GM12878 (cell line): ENCODE data around the gene GMCL2. TPM values are rescaled to one million over a fixed set of nuclear protein-coding genes. Genes with fewer than 3 reads are reported as not detected.

ENCODE experiments used
- BRCA1 ChIP-seq: IDR thresholded peaks from 2 replicates; pipeline ENCODE4 v1.6.1; 2011; ENCODE audit warnings: low read depth, low read length, improper control_type of control experiment
- CHD2 ChIP-seq: IDR thresholded peaks from 2 replicates; pipeline ENCODE4 v1.6.1; 2011; ENCODE audit warnings: low read depth, low read length, improper control_type of control experiment, borderline replicate concordance
- E2F8 ChIP-seq: fragments of 450-650 bp; IDR thresholded peaks from 2 replicates; pipeline ENCODE4 v1.6.1; 2018; ENCODE audit warnings: mild to moderate bottlenecking, low read depth, moderate library complexity; ENCODE audit not compliant: partially characterized antibody
- ESRRA ChIP-seq: IDR thresholded peaks from 2 replicates; pipeline ENCODE4 v1.6.1; 2012; ENCODE audit warnings: mild to moderate bottlenecking, low read length, improper control_type of control experiment
- KLF5 ChIP-seq: fragments of 450-650 bp; IDR thresholded peaks from 2 replicates; pipeline ENCODE4 v1.6.1; 2014; ENCODE audit warnings: mild to moderate bottlenecking; ENCODE audit not compliant: partially characterized antibody
- LARP7 ChIP-seq: fragments of 450-650 bp; IDR thresholded peaks from 2 replicates; pipeline ENCODE4 v1.6.1; 2017; ENCODE audit warnings: mild to moderate bottlenecking
- MTA2 ChIP-seq: fragments of 450-650 bp; IDR thresholded peaks from 2 replicates; pipeline ENCODE4 v1.6.1; 2016; ENCODE audit warnings: low read depth, mild to moderate bottlenecking, moderate library complexity
- NFIC ChIP-seq: IDR thresholded peaks from 2 replicates; pipeline ENCODE4 v1.6.1; 2012; ENCODE audit warnings: low read depth, mild to moderate bottlenecking, inconsistent platforms, low read length, moderate library complexity
- NFXL1 ChIP-seq: fragments of 450-650 bp; IDR thresholded peaks from 2 replicates; pipeline ENCODE4 v1.6.1; 2017; ENCODE audit warnings: antibody characterized with exemption, mild to moderate bottlenecking, borderline replicate concordance
- RBBP5 ChIP-seq: fragments of 200-600 bp; sonication (generic); conservative IDR thresholded peaks from 2 replicates; pipeline ENCODE4 v1.6.1; 2016
- SRF ChIP-seq, 2 experiments: IDR thresholded peaks; 2 replicates each; pipeline ENCODE4 v1.6.1; 2011; ENCODE audit warnings: low read depth in 2 of 2, low read length in 2 of 2, mild to moderate bottlenecking in 1 of 2, moderate library complexity in 1 of 2
- STAT3 ChIP-seq: IDR thresholded peaks from 2 replicates; pipeline ENCODE4 v1.6.1; 2011; ENCODE audit warnings: low read depth, low read length, improper control_type of control experiment
- SUZ12 ChIP-seq: fragments of 200-600 bp; sonication (generic); IDR thresholded peaks from one replicate; pipeline ENCODE4 v1.6.1; 2018; ENCODE audit warnings: antibody characterized with exemption, mild to moderate bottlenecking; ENCODE audit not compliant: unreplicated experiment
- polyA plus RNA-seq, 11 experiments: library from polyadenylated mRNA; depleted of rRNA in 4 of 11; unstranded in 6 of 11; stranded (reverse) in 5 of 11; fragments of >200 nt; fragmentation: Nextera tagmentation in 4 of 11; fragmentation: Illumina TruSeq in 1 of 11; extraction: Ambion mirVana in 4 of 11; extraction: Trizol in 1 of 11; gene quantifications; 1 replicate in 1 of 11; 2 replicates in 10 of 11; pipeline versions ENCODE4 v1.2.1 to v1.2.3, GENCODE V29; 2011 to 2016; ENCODE audit warnings: inconsistent platforms in 2 of 11, missing spikeins in 2 of 11, low read depth in 1 of 11
- total RNA-seq, 4 experiments: library from RNA; depleted of rRNA in 3 of 4; stranded (reverse); fragments of >200 nt in 3 of 4; fragmentation: Illumina TruSeq in 1 of 4; extraction: Trizol in 1 of 4; gene quantifications; 2 replicates each; pipeline versions ENCODE4 v1.2.1 to v1.2.3, GENCODE V29; 2013 to 2021
- TF ChIP-seq, protein P1 (sequence below): fragments of 150-350 bp; IDR thresholded peaks from 2 replicates; pipeline ENCODE4 v1.6.1; 2016; ENCODE audit warnings: low read depth, low read length
- TF ChIP-seq, protein P2 (sequence below): fragments of 450-650 bp; IDR thresholded peaks from 2 replicates; pipeline ENCODE4 v1.6.1; 2017; ENCODE audit warnings: mild to moderate bottlenecking, low read depth, inconsistent platforms; ENCODE audit not compliant: poor library complexity, severe bottlenecking
- TF ChIP-seq, protein P3 (sequence below): fragments of 450-650 bp; IDR thresholded peaks from 2 replicates; pipeline ENCODE4 v1.6.1; 2016; ENCODE audit warnings: mild to moderate bottlenecking, moderate library complexity, borderline replicate concordance

The GMCL2 gene
- total and polyA plus RNA-seq, 10 of the 15 experiments (the other 5 are each of a cell fraction or from before 2014, with no cell fraction given): 0.07 TPM; not detected in 9

GRCh38 chr5:178204182-178204934 lies 17.2 kb upstream of the GMCL2 start, which contains the start of gene HNRNPAB (continued):
- TF ChIP-seq E2F8 (peak; percentile 43), BRCA1 (no peak), MTA2 (no peak), ESRRA (no peak), SRF (IDR thresholded peaks at IDR 0.05; ENCODE audit: low read depth in 2 of 2, low read length in 2 of 2) (no peak), LARP7 (peak; percentile 62; the same call in 1 of the 2 replicates), NFXL1 (no peak; the same call in 1 of the 2 replicates), SUZ12 (no peak), KLF5 (peak; percentile 84), NFIC (no peak), STAT3 (no peak), CHD2 (peak; percentile 92; the same call in 1 of the 2 replicates), RBBP5 (no peak)
- TF ChIP-seq, protein P1, sequence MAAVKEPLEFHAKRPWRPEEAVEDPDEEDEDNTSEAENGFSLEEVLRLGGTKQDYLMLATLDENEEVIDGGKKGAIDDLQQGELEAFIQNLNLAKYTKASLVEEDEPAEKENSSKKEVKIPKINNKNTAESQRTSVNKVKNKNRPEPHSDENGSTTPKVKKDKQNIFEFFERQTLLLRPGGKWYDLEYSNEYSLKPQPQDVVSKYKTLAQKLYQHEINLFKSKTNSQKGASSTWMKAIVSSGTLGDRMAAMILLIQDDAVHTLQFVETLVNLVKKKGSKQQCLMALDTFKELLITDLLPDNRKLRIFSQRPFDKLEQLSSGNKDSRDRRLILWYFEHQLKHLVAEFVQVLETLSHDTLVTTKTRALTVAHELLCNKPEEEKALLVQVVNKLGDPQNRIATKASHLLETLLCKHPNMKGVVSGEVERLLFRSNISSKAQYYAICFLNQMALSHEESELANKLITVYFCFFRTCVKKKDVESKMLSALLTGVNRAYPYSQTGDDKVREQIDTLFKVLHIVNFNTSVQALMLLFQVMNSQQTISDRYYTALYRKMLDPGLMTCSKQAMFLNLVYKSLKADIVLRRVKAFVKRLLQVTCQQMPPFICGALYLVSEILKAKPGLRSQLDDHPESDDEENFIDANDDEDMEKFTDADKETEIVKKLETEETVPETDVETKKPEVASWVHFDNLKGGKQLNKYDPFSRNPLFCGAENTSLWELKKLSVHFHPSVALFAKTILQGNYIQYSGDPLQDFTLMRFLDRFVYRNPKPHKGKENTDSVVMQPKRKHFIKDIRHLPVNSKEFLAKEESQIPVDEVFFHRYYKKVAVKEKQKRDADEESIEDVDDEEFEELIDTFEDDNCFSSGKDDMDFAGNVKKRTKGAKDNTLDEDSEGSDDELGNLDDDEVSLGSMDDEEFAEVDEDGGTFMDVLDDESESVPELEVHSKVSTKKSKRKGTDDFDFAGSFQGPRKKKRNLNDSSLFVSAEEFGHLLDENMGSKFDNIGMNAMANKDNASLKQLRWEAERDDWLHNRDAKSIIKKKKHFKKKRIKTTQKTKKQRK: no peak; the same call in 1 of the 2 replicates
- TF ChIP-seq, protein P2, sequence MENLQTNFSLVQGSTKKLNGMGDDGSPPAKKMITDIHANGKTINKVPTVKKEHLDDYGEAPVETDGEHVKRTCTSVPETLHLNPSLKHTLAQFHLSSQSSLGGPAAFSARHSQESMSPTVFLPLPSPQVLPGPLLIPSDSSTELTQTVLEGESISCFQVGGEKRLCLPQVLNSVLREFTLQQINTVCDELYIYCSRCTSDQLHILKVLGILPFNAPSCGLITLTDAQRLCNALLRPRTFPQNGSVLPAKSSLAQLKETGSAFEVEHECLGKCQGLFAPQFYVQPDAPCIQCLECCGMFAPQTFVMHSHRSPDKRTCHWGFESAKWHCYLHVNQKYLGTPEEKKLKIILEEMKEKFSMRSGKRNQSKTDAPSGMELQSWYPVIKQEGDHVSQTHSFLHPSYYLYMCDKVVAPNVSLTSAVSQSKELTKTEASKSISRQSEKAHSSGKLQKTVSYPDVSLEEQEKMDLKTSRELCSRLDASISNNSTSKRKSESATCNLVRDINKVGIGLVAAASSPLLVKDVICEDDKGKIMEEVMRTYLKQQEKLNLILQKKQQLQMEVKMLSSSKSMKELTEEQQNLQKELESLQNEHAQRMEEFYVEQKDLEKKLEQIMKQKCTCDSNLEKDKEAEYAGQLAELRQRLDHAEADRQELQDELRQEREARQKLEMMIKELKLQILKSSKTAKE: no peak
- TF ChIP-seq, protein P3, sequence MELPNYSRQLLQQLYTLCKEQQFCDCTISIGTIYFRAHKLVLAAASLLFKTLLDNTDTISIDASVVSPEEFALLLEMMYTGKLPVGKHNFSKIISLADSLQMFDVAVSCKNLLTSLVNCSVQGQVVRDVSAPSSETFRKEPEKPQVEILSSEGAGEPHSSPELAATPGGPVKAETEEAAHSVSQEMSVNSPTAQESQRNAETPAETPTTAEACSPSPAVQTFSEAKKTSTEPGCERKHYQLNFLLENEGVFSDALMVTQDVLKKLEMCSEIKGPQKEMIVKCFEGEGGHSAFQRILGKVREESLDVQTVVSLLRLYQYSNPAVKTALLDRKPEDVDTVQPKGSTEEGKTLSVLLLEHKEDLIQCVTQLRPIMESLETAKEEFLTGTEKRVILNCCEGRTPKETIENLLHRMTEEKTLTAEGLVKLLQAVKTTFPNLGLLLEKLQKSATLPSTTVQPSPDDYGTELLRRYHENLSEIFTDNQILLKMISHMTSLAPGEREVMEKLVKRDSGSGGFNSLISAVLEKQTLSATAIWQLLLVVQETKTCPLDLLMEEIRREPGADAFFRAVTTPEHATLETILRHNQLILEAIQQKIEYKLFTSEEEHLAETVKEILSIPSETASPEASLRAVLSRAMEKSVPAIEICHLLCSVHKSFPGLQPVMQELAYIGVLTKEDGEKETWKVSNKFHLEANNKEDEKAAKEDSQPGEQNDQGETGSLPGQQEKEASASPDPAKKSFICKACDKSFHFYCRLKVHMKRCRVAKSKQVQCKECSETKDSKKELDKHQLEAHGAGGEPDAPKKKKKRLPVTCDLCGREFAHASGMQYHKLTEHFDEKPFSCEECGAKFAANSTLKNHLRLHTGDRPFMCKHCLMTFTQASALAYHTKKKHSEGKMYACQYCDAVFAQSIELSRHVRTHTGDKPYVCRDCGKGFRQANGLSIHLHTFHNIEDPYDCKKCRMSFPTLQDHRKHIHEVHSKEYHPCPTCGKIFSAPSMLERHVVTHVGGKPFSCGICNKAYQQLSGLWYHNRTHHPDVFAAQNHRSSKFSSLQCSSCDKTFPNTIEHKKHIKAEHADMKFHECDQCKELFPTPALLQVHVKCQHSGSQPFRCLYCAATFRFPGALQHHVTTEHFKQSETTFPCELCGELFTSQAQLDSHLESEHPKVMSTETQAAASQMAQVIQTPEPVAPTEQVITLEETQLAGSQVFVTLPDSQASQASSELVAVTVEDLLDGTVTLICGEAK: no peak
